HG02763 (cell line): ENCODE measurements around the gene NDUFS6.
"Not testable (repeated sequence)": the region's sequence is repeated elsewhere in the genome, so short reads cannot be mapped to it uniquely, and the experiment has no call there.

ENCODE experiments used
- ATAC-seq: cut with Tn5 transposase; IDR thresholded peaks from one replicate; pipeline ENCODE4 v1.9.1; 2021; ENCODE audit warnings: mild to moderate bottlenecking, moderate library complexity; ENCODE audit not compliant: unreplicated experiment

NDUFS6 gene

GRCh38 chr5:1831257-1831656 is 30.1 kb downstream of the NDUFS6 start:
- no peak for ATAC-seq

GRCh38 chr5:1831677-1832313 is 30.6 kb downstream of the NDUFS6 start:
- no peak for ATAC-seq

- ATAC-seq = no peak
These were observed 31.5 kb downstream of the NDUFS6 start for GRCh38 chr5:1832511-1833250.

- ATAC-seq = no peak
These were observed 32.2 kb downstream of the NDUFS6 start for GRCh38 chr5:1833264-1834021.

GRCh38 chr5:1834022-1834551 is 32.9 kb downstream of the NDUFS6 start:
- ATAC-seq = no peak

- no peak for ATAC-seq
These were observed 33.7 kb downstream of the NDUFS6 start for GRCh38 chr5:1834721-1835429.

- ATAC-seq = no peak
These were observed 34.2 kb downstream of the NDUFS6 start for GRCh38 chr5:1835431-1835830.

GRCh38 chr5:1836176-1836890 is 35.1 kb downstream of the NDUFS6 start:
- ATAC-seq = no peak

- no peak for ATAC-seq
These were observed 36.0 kb downstream of the NDUFS6 start for GRCh38 chr5:1836891-1837880.

GRCh38 chr5:1838013-1838412 is 36.8 kb downstream of the NDUFS6 start:
- ATAC-seq = no peak

GRCh38 chr5:1840071-1840547 is 38.9 kb downstream of the NDUFS6 start:
- ATAC-seq = no peak

GRCh38 chr5:1840741-1841521 is 39.7 kb downstream of the NDUFS6 start:
- ATAC-seq = no peak

- ATAC-seq = no peak
These were observed 41.0 kb downstream of the NDUFS6 start for GRCh38 chr5:1842004-1842819.

GRCh38 chr5:1843761-1844160 is 42.6 kb downstream of the NDUFS6 start:
- ATAC-seq = not testable (repeated sequence)

- ATAC-seq = no peak
These were observed 43.7 kb downstream of the NDUFS6 start for GRCh38 chr5:1844708-1845436.

GRCh38 chr5:1845696-1846095 is 44.5 kb downstream of the NDUFS6 start:
- no peak for ATAC-seq

GRCh38 chr5:1846583-1846982 is 45.4 kb downstream of the NDUFS6 start:
- no peak for ATAC-seq
